NCI-H748 treated with DMSO at 0.1 percent for 48 hours (cell line): ENCODE measurements around the gene CLIC1.

Experiments
- DNase-seq: peaks from one replicate; lab custom pipeline; 2025; lab: John Stamatoyannopoulos, UW

The CLIC1 gene

DNA sequence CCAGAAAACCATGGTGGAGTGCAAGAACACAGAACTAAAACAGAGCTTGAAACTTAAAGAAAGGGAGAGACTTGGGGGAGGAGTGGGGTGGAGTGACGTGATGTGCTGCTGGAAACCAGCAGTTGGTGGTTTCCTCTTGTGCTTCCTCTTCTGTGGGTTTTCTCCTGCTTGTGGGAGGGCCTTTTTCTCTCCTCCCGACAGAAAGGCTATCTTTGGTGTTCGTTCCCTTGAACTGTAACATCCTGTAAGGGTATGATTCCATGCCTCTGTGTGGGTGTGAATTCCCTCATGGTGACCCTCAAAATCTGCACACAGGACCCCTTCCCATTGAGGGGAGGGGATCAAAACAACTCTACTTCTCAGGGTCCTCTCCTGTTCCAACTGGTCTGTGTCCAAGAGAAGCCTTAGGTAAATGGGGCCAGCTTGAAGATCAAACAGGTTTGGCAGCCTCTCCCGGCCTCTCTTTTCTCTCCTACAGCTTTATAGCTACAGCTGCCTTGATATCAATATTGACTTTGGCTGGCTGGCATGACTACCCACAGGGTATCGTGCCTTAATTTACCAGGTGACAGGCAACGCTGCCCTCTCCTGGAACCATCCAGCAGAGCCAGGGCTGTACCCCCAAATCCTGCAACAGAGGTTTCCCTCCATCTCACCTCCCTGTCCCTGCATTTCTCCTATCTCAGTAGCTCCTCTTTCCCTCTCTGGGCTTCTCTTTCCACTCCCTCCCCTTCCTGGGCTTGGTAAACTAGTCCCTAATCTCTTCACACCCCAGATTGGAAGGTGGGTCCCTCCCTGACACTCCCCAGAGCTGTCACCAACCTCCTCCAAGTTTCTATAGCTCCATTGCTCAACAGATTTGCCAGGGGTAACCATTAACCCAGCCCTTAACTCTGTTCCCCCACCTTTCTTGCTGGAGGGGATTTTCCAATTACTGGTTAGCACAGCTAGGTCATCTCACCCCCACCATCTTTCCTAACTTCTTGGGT is 2.0 kb upstream of the CLIC1 start:
- peak; percentile 89 for DNase-seq

GRCh38 chr6:31737315-31737990 is 1.1 kb upstream of the CLIC1 start:
- DNase-seq, result peak; percentile 54

- DNase-seq, result no peak
Measured at GRCh38 chr6:31736768-31737314, 511 bp upstream of the CLIC1 start.

GRCh38 chr6:31734821-31735406 is 1.4 kb downstream of the CLIC1 start:
- peak; percentile 29 for DNase-seq

DNA sequence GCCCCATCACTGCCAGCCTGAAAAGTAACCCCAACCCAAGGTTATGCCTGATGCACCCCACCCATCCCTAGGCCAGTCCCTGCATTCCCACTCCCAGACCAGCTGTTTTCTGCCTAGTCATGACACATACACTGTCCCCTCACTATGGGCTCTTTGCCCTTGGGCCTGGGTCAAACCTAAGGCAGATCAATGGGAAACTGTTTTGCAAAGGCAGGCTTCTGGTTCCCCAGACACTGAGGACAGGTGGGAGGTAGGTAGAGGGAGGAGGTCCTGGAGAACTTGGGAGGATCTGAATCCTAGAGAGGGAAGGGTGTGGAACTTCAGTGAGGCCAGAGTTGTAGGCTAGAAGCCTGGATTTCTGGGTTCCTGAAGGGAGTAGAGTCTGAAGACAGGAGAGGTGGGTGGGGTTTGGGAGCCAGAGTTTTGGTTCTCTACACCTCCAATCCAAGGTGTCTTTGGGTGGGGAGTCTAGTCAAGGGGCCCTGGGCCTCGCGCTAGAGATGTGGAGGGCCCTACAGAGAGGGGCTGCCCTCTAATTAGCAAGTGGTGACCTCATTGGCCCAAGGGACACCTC is 2.0 kb downstream of the CLIC1 start:
- no peak for DNase-seq

- no peak for DNase-seq
Measured at GRCh38 chr6:31733734-31734133, 2.6 kb downstream of the CLIC1 start.

- no peak for DNase-seq
Measured at GRCh38 chr6:31732029-31732428, 4.3 kb downstream of the CLIC1 start.

- no peak for DNase-seq
Measured at GRCh38 chr6:31730631-31731086, 5.7 kb downstream of the CLIC1 start.

GRCh38 chr6:31729979-31730630 is 6.2 kb downstream of the CLIC1 start:
- peak; percentile 77 for DNase-seq

- peak; percentile 78 for DNase-seq
Measured at GRCh38 chr6:31729515-31729978, 6.8 kb downstream of the CLIC1 start.

- DNase-seq, result no peak
Measured at GRCh38 chr6:31728767-31729514, 7.4 kb downstream of the CLIC1 start, which contains the start of gene DDAH2. Gene DDAH2, minus strand, starts transcription at chr6:31729299. Its CDS starts 138 bp downstream, at chr6:31729161.

- no peak for DNase-seq
Measured at GRCh38 chr6:31727717-31728671, 8.3 kb downstream of the CLIC1 start.

- DNase-seq, result no peak
Measured at GRCh38 chr6:31727034-31727716, 9.2 kb downstream of the CLIC1 start.

DNA sequence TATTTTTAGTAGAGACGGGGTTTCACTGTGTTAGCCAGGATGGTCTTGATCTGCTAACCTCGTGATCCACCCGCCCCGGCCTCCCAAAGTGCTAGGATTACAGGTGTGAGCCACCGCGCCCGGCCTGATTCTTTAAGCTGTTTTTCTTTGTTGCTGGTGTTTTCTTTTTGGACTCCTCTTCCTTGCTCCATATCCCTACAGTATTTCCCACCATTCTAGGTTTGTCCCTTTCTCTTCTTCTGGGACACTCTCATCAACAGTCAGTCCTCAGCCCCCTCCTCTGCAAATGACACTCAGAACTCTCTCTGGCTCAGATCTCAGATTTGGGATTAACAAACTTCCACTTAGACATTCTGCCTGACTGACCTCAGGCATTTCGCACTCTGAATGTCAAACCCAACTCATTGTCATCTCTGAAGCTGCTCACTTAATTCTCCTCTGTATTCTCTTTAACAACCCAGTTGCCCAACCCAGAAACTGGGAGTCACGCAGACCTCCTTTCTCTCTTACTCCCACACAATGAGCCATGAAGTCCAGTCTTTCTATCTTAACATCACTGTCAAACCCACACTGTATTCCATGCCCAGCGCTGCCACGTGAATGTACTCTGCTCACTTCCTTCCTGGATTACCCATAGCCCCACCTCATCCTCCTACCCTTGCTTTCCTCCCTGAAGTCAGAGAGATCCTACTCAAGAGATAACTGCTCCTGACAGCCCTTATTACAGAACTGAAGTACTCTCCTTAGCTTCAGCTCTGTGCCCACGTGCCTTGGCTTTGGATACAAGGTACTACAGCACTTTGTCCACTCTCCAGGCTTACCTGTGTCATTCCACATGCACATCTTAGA is 10.6 kb downstream of the CLIC1 start:
- DNase-seq, result no peak

- DNase-seq, result no peak
Measured at GRCh38 chr6:31723980-31724691, 12.2 kb downstream of the CLIC1 start.

DNA sequence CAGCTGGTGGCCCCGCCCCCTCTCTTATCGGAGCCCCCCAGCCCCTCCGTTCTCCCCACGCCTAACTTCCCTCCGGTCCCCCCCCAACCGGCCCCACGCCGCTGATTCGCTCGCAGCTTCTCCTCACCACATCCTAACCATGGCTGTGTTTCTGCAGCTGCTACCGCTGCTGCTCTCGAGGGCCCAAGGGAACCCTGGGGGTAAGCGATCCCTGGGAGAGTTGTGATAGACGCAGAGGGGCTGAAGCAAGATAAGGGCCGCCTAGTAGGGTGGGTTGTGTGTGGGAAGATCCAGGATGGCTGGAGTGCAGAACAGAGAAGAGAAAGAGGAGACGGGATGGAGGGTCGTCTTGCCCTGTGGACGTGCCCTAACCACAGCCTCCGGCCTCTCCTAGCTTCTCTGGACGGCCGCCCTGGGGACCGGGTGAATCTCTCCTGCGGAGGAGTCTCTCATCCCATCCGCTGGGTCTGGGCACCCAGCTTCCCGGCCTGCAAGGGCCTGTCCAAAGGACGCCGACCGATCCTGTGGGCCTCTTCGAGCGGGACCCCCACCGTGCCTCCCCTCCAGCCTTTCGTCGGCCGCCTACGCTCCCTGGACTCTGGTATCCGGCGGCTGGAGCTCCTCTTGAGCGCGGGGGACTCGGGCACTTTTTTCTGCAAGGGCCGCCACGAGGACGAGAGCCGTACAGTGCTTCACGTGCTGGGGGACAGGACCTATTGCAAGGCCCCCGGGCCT is 12.9 kb downstream of the CLIC1 start, which contains the start of gene MPIG6B:
Gene MPIG6B (plus strand): TSS at position 129 of the 735 bp plus-strand sequence. CDS start 11 bp downstream, at position 140.
- DNase-seq, result no peak
